ENCODE measurements around the gene PCIF1. TPM values are rescaled to one million over a fixed set of nuclear protein-coding genes. Genes with fewer than 3 reads are reported as not detected.
A peak's percentile ranks its signal among the peaks of the same experiment; 100 is the strongest.

Gene PCIF1
- total and polyA plus RNA-seq, 8 donors: 26.1 to 50.8 (median 44.0) TPM

GRCh38 chr20:45940469-45940868 lies 6.0 kb downstream of the PCIF1 start:
- no peaks in the 10 kb centered on the region for H3K9me3 ChIP-seq
- intact Hi-C loops (cut with DNase I): no loop called here
- H3K4me3 ChIP-seq: no peak overlapping the region
- H3K27ac ChIP-seq: no peak overlapping the region
- ATAC-seq (no peak), DNase-seq (peak in 1 of 4 donors; percentile 34)
- no peak for TF ChIP-seq CTCF (IDR thresholded peaks at IDR 0.05)
- H3K36me3 ChIP-seq: peaks cover 0 to 87% of the 10 kb centered on the region in 2 donors
- no peaks in the 10 kb centered on the region for H3K27me3 ChIP-seq
- peaks cover 5 to 37% of the 10 kb centered on the region in 2 donors for H3K4me1 ChIP-seq

- Histone ChIP-seq H3K36me3 (peaks cover 0 to 100% of the 10 kb centered on the region in 2 donors), H3K27me3 (no peaks in the 10 kb centered on the region), H3K9me3 (no peaks in the 10 kb centered on the region), H3K27ac (peak overlapping the region in 1 of 2 donors; percentile 66), H3K4me1 (peaks cover 0 to 38% of the 10 kb centered on the region in 2 donors), H3K4me3 (no peak overlapping the region)
- intact Hi-C loops (cut with DNase I): no loop called here
- no peak for ATAC-seq
- no peak for DNase-seq
- no peak for TF ChIP-seq CTCF (IDR thresholded peaks at IDR 0.05)
Observed at GRCh38 chr20:45943613-45944012, 9.1 kb downstream of the PCIF1 start.

- peaks cover 0 to 100% of the 10 kb centered on the region in 2 donors for H3K36me3 ChIP-seq
- intact Hi-C loops (cut with DNase I): no loop called here
Observed at GRCh38 chr20:45944151-45944964, 9.9 kb downstream of the PCIF1 start.

GRCh38 chr20:45944965-45945677 lies 10.6 kb downstream of the PCIF1 start:
- peaks cover 0 to 38% of the 10 kb centered on the region in 2 donors for H3K4me1 ChIP-seq
- DNase-seq: no peak
- no peak for TF ChIP-seq CTCF (IDR thresholded peaks at IDR 0.05)
- peaks cover 0 to 100% of the 10 kb centered on the region in 2 donors for H3K36me3 ChIP-seq
- intact Hi-C loops (cut with DNase I): no loop called here
- peak overlapping the region in 1 of 2 donors; percentile 66 for H3K27ac ChIP-seq
- H3K27me3 ChIP-seq: no peaks in the 10 kb centered on the region
- H3K9me3 ChIP-seq: no peaks in the 10 kb centered on the region
- ATAC-seq: no peak
- no peak overlapping the region for H3K4me3 ChIP-seq

More at GRCh38 chr20:45944151-45944964, 9.9 kb downstream of the PCIF1 start:
- no peak overlapping the region for H3K4me3 ChIP-seq
- no peaks in the 10 kb centered on the region for H3K9me3 ChIP-seq
- H3K4me1 ChIP-seq: peaks cover 0 to 38% of the 10 kb centered on the region in 2 donors
- DNase-seq (peak in 1 of 4 donors; percentile 76), ATAC-seq (peak; percentile 14)
- no peaks in the 10 kb centered on the region for H3K27me3 ChIP-seq
- H3K27ac ChIP-seq: peak overlapping the region in 1 of 2 donors; percentile 66
- no peak for TF ChIP-seq CTCF (IDR thresholded peaks at IDR 0.05)

- ATAC-seq (peak; percentile 3), DNase-seq (peak in 1 of 4 donors; percentile 70)
- peaks cover 0 to 38% of the 10 kb centered on the region in 2 donors for H3K4me1 ChIP-seq
- peak overlapping the region in 1 of 2 donors; percentile 63 for H3K27ac ChIP-seq
- no peaks in the 10 kb centered on the region for H3K9me3 ChIP-seq
- no peaks in the 10 kb centered on the region for H3K27me3 ChIP-seq
- no peak for TF ChIP-seq CTCF (IDR thresholded peaks at IDR 0.05)
- H3K36me3 ChIP-seq: peaks cover 0 to 100% of the 10 kb centered on the region in 2 donors
- intact Hi-C loops (cut with DNase I): no loop called here
- no peak overlapping the region for H3K4me3 ChIP-seq
Observed at GRCh38 chr20:45945678-45946148, 11.2 kb downstream of the PCIF1 start.
